ENCODE measurements around the gene CHD5. TPM values are rescaled to one million over a fixed set of nuclear protein-coding genes. Genes with fewer than 3 reads are reported as not detected.

CHD5 gene
- polyA plus RNA-seq, 1 experiment, result 0.04 TPM

GRCh38 chr1:6134741-6135510 is 45.2 kb downstream of the CHD5 start:
- POLR2A ChIA-PET, result no interaction called here
- no peak for TF ChIP-seq CTCF (IDR thresholded peaks at IDR 0.05; ENCODE audit: insufficient read depth, low read depth, low read length)
- no peak for DNase-seq (ENCODE audit: low read depth)
- CTCF ChIA-PET, result no interaction called here
- Histone ChIP-seq H3K27me3 (ENCODE audit: control insufficient read depth, insufficient read depth, low read length) (no peaks in the 10 kb centered on the region; the same call in none of the 2 replicates), H3K4me3 (ENCODE audit: low read depth, low read length) (no peak overlapping the region), H3K36me3 (ENCODE audit: control insufficient read depth, insufficient read depth, low read length) (no peaks in the 10 kb centered on the region)

GRCh38 chr1:6134206-6134605 is 45.9 kb downstream of the CHD5 start:
- no peak overlapping the region for H3K4me3 ChIP-seq (ENCODE audit: low read depth, low read length)
- POLR2A ChIA-PET, result no interaction called here
- CTCF ChIA-PET, result no interaction called here
- no peak for TF ChIP-seq CTCF (IDR thresholded peaks at IDR 0.05; ENCODE audit: insufficient read depth, low read depth, low read length)
- H3K27me3 ChIP-seq (ENCODE audit: control insufficient read depth, insufficient read depth, low read length), result no peaks in the 10 kb centered on the region; the same call in none of the 2 replicates
- no peak for DNase-seq (ENCODE audit: low read depth)
- no peaks in the 10 kb centered on the region for H3K36me3 ChIP-seq (ENCODE audit: control insufficient read depth, insufficient read depth, low read length)

- POLR2A ChIA-PET, result no interaction called here
- DNase-seq (ENCODE audit: low read depth), result no peak
- CTCF ChIA-PET, result no interaction called here
- no peak for TF ChIP-seq CTCF (IDR thresholded peaks at IDR 0.05; ENCODE audit: insufficient read depth, low read depth, low read length)
- Histone ChIP-seq H3K27me3 (ENCODE audit: control insufficient read depth, insufficient read depth, low read length) (no peaks in the 10 kb centered on the region; the same call in none of the 2 replicates), H3K4me3 (ENCODE audit: low read depth, low read length) (no peak overlapping the region), H3K36me3 (ENCODE audit: control insufficient read depth, insufficient read depth, low read length) (no peaks in the 10 kb centered on the region)
These were observed 46.8 kb downstream of the CHD5 start for GRCh38 chr1:6133146-6133895.

- no peak for DNase-seq (ENCODE audit: low read depth)
- ChIA-PET POLR2A (no interaction called here), CTCF (no interaction called here)
- H3K4me3 ChIP-seq (ENCODE audit: low read depth, low read length), result no peak overlapping the region
- H3K36me3 ChIP-seq (ENCODE audit: control insufficient read depth, insufficient read depth, low read length), result no peaks in the 10 kb centered on the region
- H3K27me3 ChIP-seq (ENCODE audit: control insufficient read depth, insufficient read depth, low read length), result no peaks in the 10 kb centered on the region; the same call in 1 of the 2 replicates
- no peak for TF ChIP-seq CTCF (IDR thresholded peaks at IDR 0.05; ENCODE audit: insufficient read depth, low read depth, low read length)
These were observed 48.6 kb downstream of the CHD5 start for GRCh38 chr1:6131561-6131960.

- DNase-seq (ENCODE audit: low read depth), result no peak
- ChIA-PET POLR2A (no interaction called here), CTCF (no interaction called here)
- no peak for TF ChIP-seq CTCF (IDR thresholded peaks at IDR 0.05; ENCODE audit: insufficient read depth, low read depth, low read length)
- Histone ChIP-seq H3K27me3 (ENCODE audit: control insufficient read depth, insufficient read depth, low read length) (no peaks in the 10 kb centered on the region; the same call in 1 of the 2 replicates), H3K36me3 (ENCODE audit: control insufficient read depth, insufficient read depth, low read length) (no peaks in the 10 kb centered on the region), H3K4me3 (ENCODE audit: low read depth, low read length) (no peak overlapping the region)
These were observed 49.5 kb downstream of the CHD5 start for GRCh38 chr1:6130596-6130995.
